ENCODE results near the gene NFIB. TPM values are rescaled to one million over a fixed set of nuclear protein-coding genes. Genes with fewer than 3 reads are reported as not detected.

The NFIB gene
- total RNA-seq, result 100 to 1,000 TPM in 4 of 5 donors, 10 to 100 TPM in 1; 30.1 to 624 (median 148) TPM
- 1 to 10 TPM; 6.7 to 9.4 (median 7.7) TPM for polyA plus RNA-seq
- long read RNA-seq, donor 1, partial matches to known transcripts, result 0 of 1 reads
- long read RNA-seq, donor 1, other reads (novel, unspliced or antisense), result 0 of 1 reads
- long read RNA-seq, donor 2, full-length matches to known transcripts, result 4 of 4 reads
- long read RNA-seq, donor 2, partial matches to known transcripts, result 0 of 4 reads
- long read RNA-seq, donor 2, other reads (novel, unspliced or antisense), result 0 of 4 reads
- long read RNA-seq, donor 3, partial matches to known transcripts, result 0 of 1 reads
- long read RNA-seq, donor 3, other reads (novel, unspliced or antisense), result 0 of 1 reads
- long read RNA-seq, donor 4, result 0 reads
- long read RNA-seq, donor 5, full-length matches to known transcripts, result 2 of 2 reads
- long read RNA-seq, donor 5, partial matches to known transcripts, result 0 of 2 reads
- long read RNA-seq, donor 5, other reads (novel, unspliced or antisense), result 0 of 2 reads
- long read RNA-seq, donor 6, full-length matches to known transcripts, result 5 of 5 reads
- long read RNA-seq, donor 6, partial matches to known transcripts, result 0 of 5 reads
- long read RNA-seq, donor 6, other reads (novel, unspliced or antisense), result 0 of 5 reads
- long read RNA-seq, donor 7, partial matches to known transcripts, result 0 of 2 reads
- long read RNA-seq, donor 7, other reads (novel, unspliced or antisense), result 0 of 2 reads
- long read RNA-seq, donor 8, full-length matches to known transcripts, result 1 of 1 reads
- long read RNA-seq, donor 8, partial matches to known transcripts, result 0 of 1 reads
- long read RNA-seq, donor 8, other reads (novel, unspliced or antisense), result 0 of 1 reads
- long read RNA-seq, donor 9, full-length matches to known transcripts, result 3 of 3 reads
- long read RNA-seq, donor 9, partial matches to known transcripts, result 0 of 3 reads
- long read RNA-seq, donor 9, other reads (novel, unspliced or antisense), result 0 of 3 reads
- long read RNA-seq, donor 10, result 0 reads

DNA sequence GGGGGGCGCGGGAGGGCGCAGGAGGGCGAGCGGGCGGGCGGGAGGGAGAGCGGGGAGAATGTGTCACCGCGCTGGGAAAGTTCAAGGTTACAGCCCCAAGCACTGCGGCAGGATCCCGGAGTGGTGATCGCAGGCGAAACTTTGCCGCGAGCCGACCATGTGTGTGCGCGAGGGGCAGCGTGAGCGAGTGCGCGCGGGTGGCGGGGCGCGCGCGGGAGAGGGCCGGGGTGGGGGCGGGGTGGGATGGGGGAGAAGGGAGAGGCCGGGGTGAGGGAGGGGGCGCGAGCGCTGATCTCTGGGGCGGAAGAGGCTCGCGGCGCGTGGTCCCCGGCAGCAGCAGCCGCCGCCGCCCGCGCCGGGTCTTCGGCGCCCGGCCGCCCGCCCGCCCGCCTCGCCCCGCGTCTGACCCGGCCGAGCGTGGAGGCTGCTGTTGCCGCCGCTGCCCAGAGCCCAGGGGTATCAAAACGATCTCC lies at the start of gene NFIB:
NFIB (minus strand) TSS at position 191 of the 473 bp plus-strand sequence. CDS start 630 bp downstream, outside the sequence.
- WGBS, 5 donors, result 0 to 1% (median 0%) methylated on average over 17 to 63 of the region's 63 CpGs
- Histone ChIP-seq H3K4me1 (peaks cover 19 to 56% (median 34%) of the 10 kb centered on the region in 4 donors), H3K27ac (peak within 1 kb of the TSS; percentile 94 to 99 (median 98)), H3K27me3 (peaks cover 0 to 44% (median 10%) of the 10 kb centered on the region in 3 donors), H3K9me3 (no peaks in the 10 kb centered on the region), H3K36me3 (no peaks in the 10 kb centered on the region), H3K4me3 (peak within 1 kb of the TSS; percentile 62 to 86 (median 76))
- TF ChIP-seq POLR2A (IDR thresholded peaks at IDR 0.05) (no peak), EP300 (IDR thresholded peaks at IDR 0.05) (no peak), POLR2AphosphoS5 (IDR thresholded peaks at IDR 0.05) (peak in 2 of 3 donors; percentile 61 to 68)
- TF ChIP-seq, protein P1, sequence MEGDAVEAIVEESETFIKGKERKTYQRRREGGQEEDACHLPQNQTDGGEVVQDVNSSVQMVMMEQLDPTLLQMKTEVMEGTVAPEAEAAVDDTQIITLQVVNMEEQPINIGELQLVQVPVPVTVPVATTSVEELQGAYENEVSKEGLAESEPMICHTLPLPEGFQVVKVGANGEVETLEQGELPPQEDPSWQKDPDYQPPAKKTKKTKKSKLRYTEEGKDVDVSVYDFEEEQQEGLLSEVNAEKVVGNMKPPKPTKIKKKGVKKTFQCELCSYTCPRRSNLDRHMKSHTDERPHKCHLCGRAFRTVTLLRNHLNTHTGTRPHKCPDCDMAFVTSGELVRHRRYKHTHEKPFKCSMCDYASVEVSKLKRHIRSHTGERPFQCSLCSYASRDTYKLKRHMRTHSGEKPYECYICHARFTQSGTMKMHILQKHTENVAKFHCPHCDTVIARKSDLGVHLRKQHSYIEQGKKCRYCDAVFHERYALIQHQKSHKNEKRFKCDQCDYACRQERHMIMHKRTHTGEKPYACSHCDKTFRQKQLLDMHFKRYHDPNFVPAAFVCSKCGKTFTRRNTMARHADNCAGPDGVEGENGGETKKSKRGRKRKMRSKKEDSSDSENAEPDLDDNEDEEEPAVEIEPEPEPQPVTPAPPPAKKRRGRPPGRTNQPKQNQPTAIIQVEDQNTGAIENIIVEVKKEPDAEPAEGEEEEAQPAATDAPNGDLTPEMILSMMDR (IDR thresholded peaks at IDR 0.05), result no peak
- DNase-seq, result peak; percentile 49 to 90
- intact Hi-C loops (cut with DNase I; ENCODE audit: low total_unique reads), result no loop called here

DNA sequence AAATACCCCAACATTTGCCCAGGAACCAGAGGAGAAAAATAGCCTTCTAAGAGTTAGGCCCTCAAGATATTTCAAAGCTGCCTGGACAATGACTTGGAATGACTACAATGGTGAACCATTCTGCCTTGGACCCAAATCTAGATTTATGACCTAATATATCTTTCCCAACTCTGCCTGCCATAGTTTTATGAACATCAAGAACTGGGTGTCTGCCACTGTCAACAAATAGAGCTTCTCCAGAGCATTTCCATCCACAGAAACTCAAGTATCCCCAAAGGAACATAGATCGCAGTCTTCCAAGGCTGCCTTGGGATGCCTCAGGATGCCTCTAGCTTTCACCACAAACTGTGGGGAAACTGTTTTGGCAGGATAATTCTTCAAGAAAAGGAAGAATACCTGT lies 48.2 kb upstream of the NFIB start:
- H3K36me3 ChIP-seq, result no peaks in the 10 kb centered on the region
- no peak overlapping the region for H3K4me3 ChIP-seq
- WGBS, 5 donors, result 74 to 97% (median 86%) methylated on average over 1 of the region's 1 CpG
- H3K4me1 ChIP-seq, result peaks cover 0 to 9% (median 2%) of the 10 kb centered on the region in 4 donors
- H3K27ac ChIP-seq, result peak overlapping the region in 3 of 5 donors; percentile 0 to 31 (median 5)
- no peaks in the 10 kb centered on the region for H3K9me3 ChIP-seq
- H3K27me3 ChIP-seq, result no peaks in the 10 kb centered on the region
- intact Hi-C loops (cut with DNase I; ENCODE audit: low total_unique reads), result no loop called here
- TF ChIP-seq POLR2A (IDR thresholded peaks at IDR 0.05) (no peak), EP300 (IDR thresholded peaks at IDR 0.05) (no peak), POLR2AphosphoS5 (IDR thresholded peaks at IDR 0.05) (peak in 1 of 3 donors; percentile 2)
- TF ChIP-seq, protein P1 (IDR thresholded peaks at IDR 0.05), result no peak
- peak in 1 of 2 donors; percentile 39 for DNase-seq

- no peak overlapping the region for H3K4me3 ChIP-seq
- no peaks in the 10 kb centered on the region for H3K36me3 ChIP-seq
- no peaks in the 10 kb centered on the region for H3K27me3 ChIP-seq
- H3K4me1 ChIP-seq, result peaks cover 0 to 9% (median 2%) of the 10 kb centered on the region in 4 donors
- no peak overlapping the region for H3K27ac ChIP-seq
- intact Hi-C loops (cut with DNase I; ENCODE audit: low total_unique reads), result no loop called here
- DNase-seq, result no peak
- TF ChIP-seq POLR2AphosphoS5 (IDR thresholded peaks at IDR 0.05) (no peak), EP300 (IDR thresholded peaks at IDR 0.05) (no peak), POLR2A (IDR thresholded peaks at IDR 0.05) (no peak)
- TF ChIP-seq, protein P1 (IDR thresholded peaks at IDR 0.05), result no peak
- no peaks in the 10 kb centered on the region for H3K9me3 ChIP-seq
Observed at GRCh38 chr9:14361074-14361473, 47.1 kb upstream of the NFIB start.

DNA sequence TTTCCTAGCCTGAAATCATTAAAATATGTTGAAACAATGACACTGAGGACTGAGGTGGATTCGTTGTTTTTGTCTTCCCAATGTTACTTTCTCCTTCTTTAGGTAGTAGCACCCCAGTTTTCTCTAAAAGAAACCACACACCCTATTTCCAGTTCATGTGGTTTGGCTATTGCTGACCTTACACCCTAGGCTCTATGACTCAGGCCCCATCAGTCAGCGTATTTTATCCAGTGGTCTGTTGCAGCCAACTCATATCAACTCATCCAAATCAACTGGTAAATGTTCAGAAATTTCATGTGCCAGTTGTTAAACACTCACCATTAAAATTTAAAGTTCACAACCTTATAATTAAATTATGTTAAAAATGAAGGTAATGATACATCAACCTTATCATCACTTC lies 44.6 kb upstream of the NFIB start:
- intact Hi-C loops (cut with DNase I; ENCODE audit: low total_unique reads), result no loop called here
- Histone ChIP-seq H3K27me3 (no peaks in the 10 kb centered on the region), H3K4me3 (no peak overlapping the region), H3K9me3 (no peaks in the 10 kb centered on the region), H3K27ac (no peak overlapping the region), H3K4me1 (peaks cover 0 to 15% (median 6%) of the 10 kb centered on the region in 4 donors), H3K36me3 (no peaks in the 10 kb centered on the region)
- TF ChIP-seq, protein P1 (IDR thresholded peaks at IDR 0.05), result no peak
- TF ChIP-seq POLR2A (IDR thresholded peaks at IDR 0.05) (no peak), POLR2AphosphoS5 (IDR thresholded peaks at IDR 0.05) (no peak), EP300 (IDR thresholded peaks at IDR 0.05) (no peak)
- no peak for DNase-seq
- 70 to 87% (median 81%) methylated on average over 2 of the region's 2 CpGs for WGBS, 5 donors

Data from stomach (tissue), 19 donors.